GM19463 (cell line): ENCODE data around the gene MCUB.

Experiments used
- ATAC-seq: cut with Tn5 transposase; IDR thresholded peaks from one replicate; pipeline ENCODE4 v1.9.1; 2021; ENCODE audit warnings: mild to moderate bottlenecking, moderate library complexity; ENCODE audit not compliant: unreplicated experiment

Gene MCUB

DNA sequence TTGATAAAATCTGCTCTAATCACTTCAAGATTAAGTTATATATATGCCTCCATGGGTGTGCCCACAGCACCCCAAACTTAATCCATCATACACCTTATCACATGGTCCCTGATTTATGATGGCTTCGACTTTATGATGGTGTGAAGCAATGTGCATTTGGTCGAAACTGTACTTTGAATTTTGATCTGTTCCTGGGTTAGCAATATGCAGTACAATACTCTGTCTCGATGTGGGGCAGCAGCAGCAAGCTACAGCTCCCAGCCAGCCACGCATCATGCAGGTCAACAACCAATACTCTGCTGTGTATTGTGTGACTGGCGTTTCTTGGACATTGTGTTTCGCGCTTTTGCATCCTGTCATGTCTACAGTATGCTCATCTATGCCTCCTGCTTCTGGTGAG, 62.6 kb downstream of the MCUB start:
- ATAC-seq = no peak

DNA sequence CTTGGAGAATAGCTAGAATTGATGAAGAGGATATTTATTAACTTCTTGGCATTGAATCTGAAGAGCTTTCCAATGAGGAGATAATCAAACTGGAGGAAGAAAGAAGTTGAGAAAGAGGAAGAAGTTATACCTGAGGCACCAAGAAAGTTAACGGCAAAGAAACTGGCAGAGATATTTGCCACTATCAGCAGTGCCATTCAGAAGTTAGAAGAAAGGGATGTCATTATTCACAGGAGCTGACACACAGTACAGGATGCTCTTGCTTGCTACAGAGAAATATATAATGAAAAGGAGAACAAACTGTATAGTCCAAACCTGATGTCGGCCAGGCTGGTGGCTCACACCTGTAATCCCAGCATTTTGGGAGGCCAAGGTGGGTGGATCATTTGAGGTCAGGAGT, 64.5 kb downstream of the MCUB start:
- no peak for ATAC-seq

DNA sequence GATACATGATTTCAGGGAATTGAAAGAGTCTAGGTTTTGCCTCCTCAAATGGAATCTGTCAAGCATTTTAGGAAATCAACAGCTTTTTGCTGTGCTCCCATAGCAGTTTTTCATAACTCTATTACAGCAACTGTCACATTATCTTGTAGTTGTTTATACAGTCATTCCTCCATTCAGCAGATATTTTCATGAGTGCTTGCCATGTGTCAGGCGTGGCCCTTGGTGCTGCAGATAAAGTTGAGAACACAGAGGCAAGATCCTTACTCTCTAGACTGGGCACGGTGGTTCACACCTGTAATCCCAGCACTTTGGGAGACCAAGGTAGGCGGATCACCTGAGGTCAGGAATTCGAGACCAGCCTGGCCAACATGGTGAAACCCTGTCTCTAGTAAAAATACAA, 67.3 kb downstream of the MCUB start:
- no peak for ATAC-seq

DNA sequence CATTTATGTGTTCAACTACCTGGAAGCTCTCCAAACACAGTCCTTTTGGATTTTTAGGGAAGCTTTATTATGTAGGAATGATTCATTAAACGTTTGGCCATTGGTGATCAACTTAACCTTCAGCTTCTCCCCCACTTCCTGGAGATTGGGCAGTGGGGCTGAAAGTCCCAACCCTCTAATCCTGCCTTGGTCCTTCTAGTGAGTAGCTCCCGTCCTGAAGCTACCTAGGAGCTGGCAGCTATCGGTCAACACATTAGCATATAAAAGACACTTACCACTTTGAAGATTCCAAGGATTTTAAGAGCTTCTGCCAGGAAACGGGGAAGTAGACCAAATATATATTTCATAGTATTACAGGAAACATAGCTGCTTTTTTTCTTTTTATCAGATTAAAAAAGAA, 69.7 kb downstream of the MCUB start:
- ATAC-seq = no peak

DNA sequence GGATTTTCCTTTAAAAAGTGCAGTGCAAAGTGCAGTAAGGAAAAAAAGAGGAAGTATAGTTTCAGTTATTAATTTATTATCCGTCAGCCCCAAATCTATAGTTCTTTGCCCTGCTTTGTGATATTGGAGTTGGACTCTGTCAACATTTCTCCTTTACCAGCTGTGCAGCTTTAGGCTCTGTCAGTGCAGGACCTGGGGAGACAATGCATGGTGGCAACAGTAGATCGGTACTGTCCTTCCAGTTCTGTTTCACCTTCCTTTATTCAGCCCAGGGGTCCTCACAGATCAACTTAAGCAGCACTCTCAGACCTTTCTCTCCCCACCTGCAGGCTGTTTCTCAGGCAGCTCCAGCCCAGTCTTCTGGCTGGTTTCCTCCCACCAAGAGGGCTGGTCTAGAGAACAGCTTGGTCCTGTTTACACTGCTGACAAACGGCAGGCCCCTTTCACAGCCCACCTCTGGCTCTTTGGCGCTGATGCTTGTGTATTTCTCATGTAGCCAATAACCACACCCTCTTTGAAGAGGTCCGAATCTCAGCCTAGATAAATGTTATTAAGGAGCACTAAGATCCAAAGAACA, 71.6 kb downstream of the MCUB start:
- ATAC-seq = peak; percentile 44

DNA sequence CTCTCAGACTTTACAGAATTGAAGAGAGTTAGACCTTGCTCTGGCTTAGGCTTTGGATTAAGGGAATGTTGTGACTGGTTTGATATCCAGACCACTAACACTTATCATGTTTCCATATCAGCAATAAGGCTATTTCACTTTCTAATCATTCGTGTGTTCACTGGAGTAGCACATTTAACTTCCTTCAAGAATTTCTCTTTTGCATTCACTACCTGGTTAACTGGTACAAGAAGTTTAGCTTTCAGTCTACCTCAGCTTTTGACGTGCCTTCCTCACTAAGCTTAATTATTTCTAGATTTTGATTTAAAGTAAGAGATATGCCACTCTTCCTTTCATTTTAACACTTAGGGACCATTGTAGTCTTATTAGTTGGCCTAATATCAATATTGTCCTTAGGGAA, 80.6 kb downstream of the MCUB start:
- ATAC-seq = peak; percentile 35

DNA sequence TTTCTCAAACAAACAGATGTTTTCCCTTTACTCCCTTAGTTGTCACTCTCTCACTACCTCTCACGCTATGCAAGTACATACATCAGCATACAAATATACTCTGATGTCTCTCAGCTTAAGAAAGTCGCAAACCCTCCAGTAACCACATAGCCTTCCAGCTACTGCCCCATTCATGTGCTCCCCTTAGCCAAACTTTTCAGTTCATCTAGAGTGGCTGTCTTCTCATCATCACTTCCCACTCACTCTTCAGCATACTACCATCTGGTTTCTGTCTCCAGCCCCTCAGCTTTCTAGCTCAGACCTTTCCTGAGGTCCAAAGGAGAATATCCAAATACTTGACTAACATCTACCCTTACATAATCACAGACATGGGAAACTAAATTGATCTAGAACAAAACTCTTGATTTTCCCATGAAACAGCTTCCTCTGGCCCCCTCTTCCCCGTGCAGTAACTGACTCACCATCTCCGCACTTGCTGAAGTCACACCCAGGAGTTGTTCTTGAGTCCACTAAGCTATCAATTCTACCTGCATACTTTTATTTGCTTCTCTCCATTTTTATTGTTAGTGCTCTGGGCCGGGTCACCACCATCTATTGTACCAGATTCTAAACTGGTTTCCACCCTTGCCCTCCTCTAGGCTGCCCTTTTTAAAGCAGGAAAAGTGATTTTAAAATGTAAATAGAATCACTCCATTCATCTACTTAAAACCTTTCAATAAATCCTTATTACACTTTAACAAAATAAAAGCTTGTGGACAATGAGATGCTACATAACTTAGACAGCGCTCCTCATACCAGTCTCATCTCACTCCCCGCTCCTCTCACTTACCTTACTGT, 86.0 kb downstream of the MCUB start:
- ATAC-seq = no peak

DNA sequence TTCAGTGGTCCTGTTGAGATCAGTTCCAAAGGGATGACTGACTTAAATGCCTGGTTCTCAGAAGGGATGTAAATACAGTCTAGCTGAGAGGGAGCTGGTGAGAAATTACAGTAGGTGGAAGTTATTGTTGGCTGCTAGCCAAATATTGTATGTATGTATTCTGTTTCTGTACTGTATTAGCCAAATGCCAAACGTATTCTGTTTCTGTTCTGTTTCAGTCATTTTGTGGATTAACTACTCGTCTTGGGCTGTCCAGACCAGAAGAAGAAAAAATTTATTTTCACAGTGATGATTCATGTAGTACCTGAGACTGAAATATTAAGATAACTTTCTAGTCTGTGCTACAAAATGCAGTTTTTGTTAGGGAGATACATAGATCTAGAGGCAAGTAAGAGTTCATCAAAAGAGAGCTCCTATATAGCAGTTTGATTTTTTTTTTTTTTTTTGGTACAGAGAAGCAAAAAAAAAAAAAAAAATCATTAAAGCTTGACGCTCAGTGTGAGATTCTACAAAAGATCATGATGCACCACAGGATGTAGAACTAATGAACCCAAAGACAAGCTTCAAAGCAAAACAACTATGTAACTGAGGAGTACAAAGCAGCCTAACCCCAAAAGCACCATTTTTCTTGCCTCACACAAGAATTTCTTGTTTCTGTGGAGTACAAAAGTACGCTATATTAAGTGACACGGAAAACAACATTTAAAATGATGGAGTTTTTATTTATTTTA, 88.4 kb downstream of the MCUB start:
- peak; percentile 56 for ATAC-seq

DNA sequence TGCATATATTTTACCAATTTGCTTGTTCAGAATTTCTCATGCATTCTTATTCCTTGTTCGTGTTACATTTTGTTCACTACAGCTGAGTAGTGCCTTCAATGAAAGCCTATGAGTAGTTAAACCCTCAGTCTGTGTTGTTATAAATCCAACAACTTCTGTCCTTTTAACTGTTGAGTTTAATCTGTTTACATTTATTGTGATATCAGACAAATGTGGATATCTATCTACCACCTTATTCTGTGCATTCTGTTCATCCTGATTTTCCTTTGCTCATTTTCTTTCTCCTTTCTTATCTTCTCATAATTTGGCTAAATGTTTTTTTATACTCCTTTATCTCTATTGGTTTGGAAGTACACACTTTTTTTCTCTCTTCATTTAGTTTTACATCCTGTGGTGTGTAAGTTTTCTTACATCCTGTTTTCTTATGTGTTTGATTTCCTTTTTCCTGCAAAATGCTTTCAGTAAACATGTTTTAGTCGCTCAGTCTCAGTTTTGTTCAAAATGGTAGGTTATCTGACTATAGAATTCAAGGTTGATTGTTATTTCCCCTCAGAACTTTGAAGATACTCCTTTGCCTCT, 89.0 kb downstream of the MCUB start:
- ATAC-seq = no peak

DNA sequence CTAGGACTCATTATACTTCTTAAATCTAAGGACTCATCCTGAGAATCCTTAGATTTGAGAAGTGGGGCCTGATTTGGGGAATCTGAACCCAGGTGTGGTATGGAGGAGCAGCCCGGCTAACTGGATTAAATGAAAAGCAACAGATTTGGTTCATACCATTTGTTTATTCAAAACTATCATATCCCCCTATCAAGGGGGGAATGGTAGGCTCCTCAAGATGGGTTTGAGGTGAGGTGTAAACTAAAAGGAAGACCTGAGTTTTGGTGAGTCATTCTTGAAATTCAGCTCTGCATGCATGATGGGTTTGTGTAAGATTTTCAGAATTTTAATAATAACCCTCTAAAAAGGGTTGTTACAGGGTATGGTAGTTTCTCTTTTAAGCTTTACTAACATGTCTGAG, 89.8 kb downstream of the MCUB start:
- peak; percentile 80 for ATAC-seq

DNA sequence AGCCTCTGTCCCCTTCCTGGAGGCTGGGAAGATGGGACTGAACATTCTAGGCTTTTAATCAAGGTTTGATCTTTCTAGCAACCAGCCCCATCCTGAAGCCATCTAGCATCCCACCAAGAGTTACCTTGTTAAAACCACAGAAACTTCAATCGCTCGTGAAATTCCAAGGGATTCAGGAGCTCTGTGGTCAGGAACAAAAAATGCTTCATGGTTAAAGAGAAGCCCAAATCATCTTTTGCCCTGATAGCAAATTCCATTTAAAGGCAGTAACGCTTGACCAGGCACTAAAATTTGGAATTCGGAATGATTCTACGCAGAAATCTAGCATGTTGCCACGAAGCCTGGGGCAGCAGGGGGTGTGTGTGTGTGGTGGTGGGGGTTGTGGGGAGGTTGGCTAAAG, 95.3 kb downstream of the MCUB start:
- no peak for ATAC-seq

DNA sequence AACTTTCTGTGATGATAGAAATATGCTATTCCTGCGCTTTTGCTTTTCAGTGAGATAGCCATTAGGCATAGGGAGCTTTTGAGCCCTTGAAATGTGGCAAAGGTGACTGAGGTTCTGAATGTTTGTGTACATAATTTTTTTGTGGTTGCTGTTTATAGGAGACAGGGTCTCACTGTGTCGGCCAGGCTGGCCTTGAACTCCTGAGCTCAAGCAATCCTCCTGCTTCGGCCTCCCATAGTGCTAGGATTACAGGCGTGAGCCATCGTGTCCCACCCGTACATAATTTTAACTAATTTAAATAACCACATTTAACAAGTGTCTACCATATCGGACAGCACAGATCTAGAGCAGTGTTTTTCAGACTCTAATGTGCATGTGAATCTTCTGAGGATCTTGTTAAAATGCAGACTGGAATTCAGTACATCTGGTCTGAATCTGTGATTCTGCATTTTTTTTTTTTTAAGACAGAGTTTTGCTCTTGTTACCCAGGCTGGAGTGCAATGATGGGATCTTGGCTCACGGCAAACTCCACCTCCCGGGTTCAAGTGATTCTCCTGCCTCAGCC, 97.9 kb downstream of the MCUB start:
- no peak for ATAC-seq

DNA sequence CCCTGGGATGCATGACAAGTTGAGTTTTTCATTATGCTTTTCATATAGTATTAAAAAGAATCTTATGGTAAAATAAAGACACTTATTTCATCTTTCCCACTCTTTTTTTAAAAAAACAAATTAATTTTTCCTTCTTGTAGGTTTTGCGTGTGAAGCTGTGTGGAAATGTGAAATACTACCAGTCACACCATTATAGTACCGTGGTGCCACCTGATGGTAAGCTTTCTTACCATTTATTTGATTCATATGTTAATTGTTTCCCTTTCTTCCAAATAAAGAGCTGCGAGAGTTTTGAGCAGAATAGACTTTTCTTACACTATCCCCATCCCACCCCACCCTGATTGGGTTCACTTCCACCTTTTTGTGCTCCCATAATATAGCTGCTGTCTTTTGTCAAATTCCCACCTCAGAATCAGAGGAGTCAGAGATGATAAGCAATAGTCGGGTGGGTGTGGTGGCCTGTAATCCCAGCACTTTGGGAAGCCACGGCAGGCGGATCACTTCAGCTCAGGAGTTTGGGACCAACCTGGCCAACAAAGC, 98.9 kb downstream of the MCUB start:
- ATAC-seq = no peak

DNA sequence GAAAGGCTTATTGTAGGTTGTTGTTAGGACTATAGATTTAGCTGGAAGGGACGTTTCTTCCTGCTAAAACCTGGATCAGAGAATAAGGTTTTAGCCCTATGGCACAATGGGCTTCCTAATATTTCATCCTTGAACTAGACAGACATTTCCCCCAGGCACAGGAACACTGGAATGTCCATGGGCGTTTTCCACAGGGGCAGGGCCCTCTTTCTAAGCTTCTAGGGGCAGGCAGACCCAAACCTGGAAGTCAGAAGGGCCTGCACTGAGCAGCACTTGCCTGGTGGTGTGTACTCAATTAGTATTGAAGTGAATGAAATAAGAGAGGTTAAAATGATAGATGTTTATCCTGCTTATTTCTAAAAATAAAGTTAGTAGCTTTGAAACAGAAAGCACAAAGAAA, 102.1 kb downstream of the MCUB start:
- ATAC-seq = no peak

DNA sequence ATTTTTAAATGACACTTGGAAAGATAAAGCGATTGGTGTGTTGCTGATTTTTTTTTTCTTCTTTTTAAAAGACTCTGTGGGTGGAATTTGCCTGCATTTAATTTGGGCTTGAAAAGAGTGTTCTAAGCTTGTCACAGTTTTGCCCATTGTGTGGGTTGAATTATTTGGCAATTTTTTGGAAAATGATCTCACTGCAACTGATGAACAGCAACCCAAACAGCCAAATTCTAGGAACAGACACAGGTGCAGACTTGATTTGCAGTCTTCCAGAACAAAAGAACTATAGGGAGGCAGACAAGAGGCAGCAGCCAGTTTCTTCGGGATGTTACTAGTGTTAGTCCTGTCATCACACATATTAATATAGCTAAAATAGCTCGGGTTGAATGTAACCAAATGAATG, 102.7 kb downstream of the MCUB start:
- no peak for ATAC-seq

DNA sequence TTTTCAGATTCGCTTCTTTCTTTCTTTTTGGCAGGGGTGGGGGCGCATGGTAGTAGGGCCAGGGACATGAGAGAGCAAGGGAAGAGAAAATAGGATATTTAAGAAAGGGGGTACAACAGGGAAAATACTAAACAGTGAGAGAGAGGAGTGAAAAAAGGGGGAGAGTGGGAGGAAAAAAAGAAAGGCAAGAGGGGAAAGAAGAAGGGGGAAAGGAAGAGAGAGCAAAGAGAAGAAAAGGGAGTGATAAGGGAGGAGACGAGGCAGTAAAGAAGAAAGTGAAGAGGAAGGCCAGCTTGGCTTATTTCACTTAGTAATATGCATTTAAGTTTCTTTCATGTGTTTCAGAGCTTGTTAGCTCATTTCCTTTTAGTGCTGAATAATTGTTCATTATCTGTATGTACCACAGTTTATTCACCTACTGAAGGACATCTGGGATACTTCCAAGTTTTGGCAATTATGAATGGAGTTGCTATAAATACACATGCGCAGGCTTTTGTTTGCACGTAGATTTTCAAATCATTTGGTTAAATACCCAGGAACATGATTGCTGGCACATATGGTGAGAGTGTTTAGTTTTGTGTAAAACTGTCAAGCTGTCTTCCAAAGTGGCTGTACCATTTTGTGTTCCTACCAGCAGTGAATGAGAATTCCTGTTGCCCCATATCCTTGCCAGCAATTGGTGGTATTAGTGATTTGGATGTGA, 105.9 kb downstream of the MCUB start:
- ATAC-seq = no peak

DNA sequence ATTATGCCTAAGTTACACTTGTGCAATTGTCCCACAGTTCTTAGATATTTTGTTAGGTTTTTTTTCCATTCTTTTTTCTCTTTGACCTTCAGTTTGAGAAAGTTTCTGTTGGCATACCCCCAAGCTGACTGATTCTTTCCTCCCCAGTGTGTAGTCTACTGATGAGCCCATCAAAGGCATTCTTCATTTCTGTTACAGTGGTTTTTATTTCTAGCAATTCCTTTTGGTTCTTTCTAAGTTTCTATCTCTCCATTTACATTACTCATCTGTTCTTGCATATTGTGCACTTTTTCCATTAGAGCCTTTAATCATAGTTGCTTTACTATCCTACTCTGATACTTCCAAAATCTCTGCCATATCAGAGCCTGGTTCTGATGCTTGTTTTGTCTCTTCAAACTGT, 111.3 kb downstream of the MCUB start:
- no peak for ATAC-seq

DNA sequence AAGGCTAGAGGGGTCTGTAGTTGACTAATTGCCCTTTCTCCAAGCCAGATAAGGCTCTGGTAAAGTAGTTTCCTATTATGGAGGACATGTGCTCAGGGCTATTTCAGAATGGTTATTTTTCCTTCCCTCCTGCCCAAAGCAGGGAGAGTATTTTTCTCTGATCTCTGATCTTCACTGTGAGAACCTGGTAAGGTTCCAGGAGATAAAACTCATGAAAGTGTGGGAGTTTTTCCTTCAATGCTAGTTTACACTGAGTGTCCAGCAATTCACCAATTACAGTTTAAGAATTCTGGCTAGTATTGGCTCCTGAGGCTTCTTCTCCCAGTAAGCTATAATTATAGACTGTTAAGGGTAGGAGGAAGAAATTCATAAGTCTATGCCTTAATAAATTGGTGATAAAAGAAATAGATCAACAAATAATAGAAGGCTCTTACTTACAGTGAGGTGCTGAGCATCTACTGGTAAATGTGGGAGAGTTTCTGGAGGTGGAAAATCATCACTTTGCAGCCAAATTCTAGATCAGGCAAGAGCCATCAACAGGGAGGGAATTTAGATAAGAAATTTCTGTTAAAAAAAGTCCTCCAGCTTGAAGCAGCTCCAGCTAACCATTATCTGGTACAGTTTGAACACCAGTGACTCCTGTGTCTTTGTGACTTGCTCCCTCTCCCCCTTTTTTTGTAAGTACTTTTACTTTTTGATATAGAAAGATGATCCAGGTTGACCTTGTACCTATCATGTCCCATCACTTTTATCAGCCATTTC, 112.3 kb downstream of the MCUB start:
- no peak for ATAC-seq

DNA sequence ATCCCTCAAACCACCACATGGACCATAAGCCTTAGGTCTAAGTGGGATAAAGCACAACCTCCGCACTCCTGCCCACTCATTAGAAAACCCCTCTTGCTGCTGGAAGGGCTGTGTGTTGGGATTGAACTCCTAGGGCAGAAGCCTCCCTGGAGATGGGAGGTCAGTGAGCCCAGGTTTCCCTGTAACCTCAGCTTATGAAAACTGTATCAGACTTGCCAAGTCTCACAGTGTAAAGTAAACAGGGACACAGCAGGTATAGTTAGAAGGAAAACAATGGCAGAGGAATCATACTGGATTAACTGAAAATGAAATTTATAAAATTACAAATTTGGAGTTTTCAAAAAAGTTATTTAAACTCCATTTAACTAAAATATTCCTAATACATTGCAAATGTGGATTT, 113.3 kb downstream of the MCUB start:
- no peak for ATAC-seq

DNA sequence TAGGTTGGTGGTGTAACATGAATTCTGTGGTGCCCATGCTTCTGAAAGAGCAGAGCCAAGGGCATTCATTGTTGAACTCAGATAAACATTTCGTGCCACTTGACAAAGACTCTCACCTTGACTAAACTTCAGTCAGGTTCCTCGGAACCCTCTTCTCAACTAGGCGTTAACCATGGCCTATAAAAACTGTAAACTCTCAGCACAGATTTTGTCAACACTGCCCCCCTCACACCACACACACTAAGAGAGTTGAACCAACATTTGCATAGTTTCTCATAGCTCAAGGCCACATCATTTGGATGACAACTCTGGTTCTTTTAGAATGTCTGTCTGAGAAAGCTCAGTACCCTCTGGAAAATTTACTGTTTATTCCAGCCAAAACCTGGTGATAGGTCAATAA, 115.1 kb downstream of the MCUB start:
- ATAC-seq = no peak
